GM19351 (cell line): ENCODE data around the gene GPRC5C.
A peak's percentile ranks its signal among the peaks of the same experiment; 100 is the strongest.

Source experiments
- ATAC-seq: cut with Tn5 transposase; IDR thresholded peaks from one replicate; pipeline ENCODE4 v1.9.1; 2021; ENCODE audit warnings: mild to moderate bottlenecking, moderate library complexity; ENCODE audit not compliant: unreplicated experiment

GPRC5C gene

GRCh38 chr17:74451557-74451956, 19.7 kb downstream of the GPRC5C start:
- ATAC-seq = no peak

- no peak for ATAC-seq
These were observed 20.3 kb downstream of the GPRC5C start for GRCh38 chr17:74452033-74452840.

- ATAC-seq = no peak
These were observed 21.2 kb downstream of the GPRC5C start for GRCh38 chr17:74452841-74453661.

- ATAC-seq = peak; percentile 42
These were observed 21.8 kb downstream of the GPRC5C start for GRCh38 chr17:74453665-74454196.

- ATAC-seq = peak; percentile 97
These were observed 22.5 kb downstream of the GPRC5C start for GRCh38 chr17:74454197-74455024.

- ATAC-seq = no peak
These were observed 23.2 kb downstream of the GPRC5C start for GRCh38 chr17:74455025-74455545.

- no peak for ATAC-seq
These were observed 23.9 kb downstream of the GPRC5C start for GRCh38 chr17:74455821-74456220.

GRCh38 chr17:74457146-74457819, 25.4 kb downstream of the GPRC5C start:
- no peak for ATAC-seq

GRCh38 chr17:74457820-74458166, 25.9 kb downstream of the GPRC5C start:
- no peak for ATAC-seq

GRCh38 chr17:74458835-74459234, 26.9 kb downstream of the GPRC5C start:
- no peak for ATAC-seq

GRCh38 chr17:74459622-74460021, 27.7 kb downstream of the GPRC5C start:
- no peak for ATAC-seq

GRCh38 chr17:74460241-74460640, 28.4 kb downstream of the GPRC5C start:
- ATAC-seq = no peak

GRCh38 chr17:74460996-74461395, 29.1 kb downstream of the GPRC5C start:
- no peak for ATAC-seq

GRCh38 chr17:74461611-74462010, 29.7 kb downstream of the GPRC5C start:
- no peak for ATAC-seq

- no peak for ATAC-seq
These were observed 33.0 kb downstream of the GPRC5C start for GRCh38 chr17:74464730-74465377.

- no peak for ATAC-seq
These were observed 33.7 kb downstream of the GPRC5C start for GRCh38 chr17:74465378-74466110.

- no peak for ATAC-seq
These were observed 34.4 kb downstream of the GPRC5C start, which contains the start of gene CD300A for GRCh38 chr17:74466111-74466827. TSS of gene CD300A (plus strand) at chr17:74466634. CDS start at chr17:74466704, 70 bp downstream.

GRCh38 chr17:74466828-74467184, 34.9 kb downstream of the GPRC5C start:
- no peak for ATAC-seq
